KMS-11 (cell line): ENCODE results near the gene ZG16B.

Experiments
- H2AFZ ChIP-seq: fragments of 200-600 bp; sonication (generic); 2 replicates; pipeline ENCODE4 v1.6.1; 2016; ENCODE audit warnings: antibody characterized with exemption, mixed run types, low read depth
- H3K27ac ChIP-seq: fragments of 200-600 bp; sonication (generic); 2 replicates; pipeline ENCODE4 v1.6.1; 2016; ENCODE audit warnings: mild to moderate bottlenecking, mixed run types
- H3K27me3 ChIP-seq: fragments of 200-600 bp; sonication (generic); 2 replicates; pipeline ENCODE4 v1.6.1; 2017; ENCODE audit warnings: mild to moderate bottlenecking, low read depth, mixed run types, moderate library complexity; ENCODE audit not compliant: insufficient read depth
- H3K36me3 ChIP-seq: fragments of 200-600 bp; sonication (generic); 2 replicates; pipeline ENCODE4 v1.6.1; 2017; ENCODE audit warnings: mild to moderate bottlenecking, mixed run types; ENCODE audit not compliant: insufficient read depth
- H3K4me1 ChIP-seq: fragments of 200-600 bp; sonication (generic); 2 replicates; pipeline ENCODE4 v1.6.1; 2016; ENCODE audit warnings: mild to moderate bottlenecking, low read depth, mixed run types; ENCODE audit not compliant: poor library complexity, severe bottlenecking
- H3K4me2 ChIP-seq: fragments of 200-600 bp; sonication (generic); 2 replicates; pipeline ENCODE4 v1.7.0; 2016; ENCODE audit warnings: mild to moderate bottlenecking, mixed run types
- H3K4me3 ChIP-seq: fragments of 200-600 bp; sonication (generic); IDR thresholded peaks from 2 replicates; pipeline ENCODE4 v1.6.1; 2017; ENCODE audit warnings: low read depth, low read length, mixed read lengths; ENCODE audit not compliant: insufficient read depth
- H3K79me2 ChIP-seq: fragments of 200-600 bp; sonication (generic); 2 replicates; pipeline ENCODE4 v1.6.1; 2016; ENCODE audit warnings: low read depth, mixed run types; ENCODE audit not compliant: insufficient read depth
- H3K9ac ChIP-seq: fragments of 200-600 bp; sonication (generic); 2 replicates; pipeline ENCODE4 v1.6.1; 2016; ENCODE audit warnings: mild to moderate bottlenecking, mixed run types
- H4K20me1 ChIP-seq: fragments of 200-600 bp; sonication (generic); 2 replicates; pipeline ENCODE4 v1.6.1; 2016; ENCODE audit warnings: mild to moderate bottlenecking, mixed run types; ENCODE audit not compliant: insufficient read depth
- TF ChIP-seq, protein P1 (sequence below): fragments of 200-600 bp; sonication (generic); conservative IDR thresholded peaks from 2 replicates; pipeline ENCODE4 v1.6.1; 2017; ENCODE audit warnings: low read depth, mild to moderate bottlenecking, antibody characterized with exemption, low read length, moderate library complexity, mixed read lengths

Gene ZG16B

DNA sequence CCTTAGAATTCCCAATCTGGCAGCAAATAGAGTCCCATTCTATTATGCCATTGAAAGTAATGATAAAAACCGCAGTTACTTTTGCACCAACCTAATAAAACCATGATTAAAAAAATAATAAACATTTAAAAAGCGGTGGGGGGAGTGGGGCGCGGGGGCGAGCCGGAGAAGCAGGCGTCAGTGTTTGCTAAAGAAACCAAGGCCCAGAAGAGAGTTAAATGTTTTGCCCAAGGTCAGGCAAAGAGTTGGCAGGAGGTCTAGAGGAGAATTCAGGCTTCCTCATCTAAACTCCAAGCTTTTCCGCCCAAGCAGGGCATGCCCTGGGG is 37.5 kb downstream of the ZG16B start:
- TF ChIP-seq, protein P1, sequence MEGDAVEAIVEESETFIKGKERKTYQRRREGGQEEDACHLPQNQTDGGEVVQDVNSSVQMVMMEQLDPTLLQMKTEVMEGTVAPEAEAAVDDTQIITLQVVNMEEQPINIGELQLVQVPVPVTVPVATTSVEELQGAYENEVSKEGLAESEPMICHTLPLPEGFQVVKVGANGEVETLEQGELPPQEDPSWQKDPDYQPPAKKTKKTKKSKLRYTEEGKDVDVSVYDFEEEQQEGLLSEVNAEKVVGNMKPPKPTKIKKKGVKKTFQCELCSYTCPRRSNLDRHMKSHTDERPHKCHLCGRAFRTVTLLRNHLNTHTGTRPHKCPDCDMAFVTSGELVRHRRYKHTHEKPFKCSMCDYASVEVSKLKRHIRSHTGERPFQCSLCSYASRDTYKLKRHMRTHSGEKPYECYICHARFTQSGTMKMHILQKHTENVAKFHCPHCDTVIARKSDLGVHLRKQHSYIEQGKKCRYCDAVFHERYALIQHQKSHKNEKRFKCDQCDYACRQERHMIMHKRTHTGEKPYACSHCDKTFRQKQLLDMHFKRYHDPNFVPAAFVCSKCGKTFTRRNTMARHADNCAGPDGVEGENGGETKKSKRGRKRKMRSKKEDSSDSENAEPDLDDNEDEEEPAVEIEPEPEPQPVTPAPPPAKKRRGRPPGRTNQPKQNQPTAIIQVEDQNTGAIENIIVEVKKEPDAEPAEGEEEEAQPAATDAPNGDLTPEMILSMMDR, result no peak
- peak overlapping the region; percentile 49 for H3K4me2 ChIP-seq
- no peak overlapping the region for H3K4me3 ChIP-seq
- H3K36me3 ChIP-seq, result no peaks in the 10 kb centered on the region
- H3K27ac ChIP-seq, result peak overlapping the region; percentile 29; the same call in 1 of the 2 replicates
- no peaks in the 10 kb centered on the region for H4K20me1 ChIP-seq
- H2AFZ ChIP-seq, result peak overlapping the region; percentile 69
- H3K4me1 ChIP-seq, result peaks cover 12% of the 10 kb centered on the region
- no peak overlapping the region for H3K9ac ChIP-seq
- H3K79me2 ChIP-seq, result no peaks in the 10 kb centered on the region
- H3K27me3 ChIP-seq, result peaks cover 48% of the 10 kb centered on the region; the same call in 1 of the 2 replicates

- Histone ChIP-seq H2AFZ (peak overlapping the region; percentile 69), H3K9ac (peak overlapping the region; percentile 49; the same call in 1 of the 2 replicates), H3K79me2 (no peaks in the 10 kb centered on the region), H3K4me2 (peak overlapping the region; percentile 49), H4K20me1 (no peaks in the 10 kb centered on the region), H3K27me3 (peaks cover 48% of the 10 kb centered on the region; the same call in 1 of the 2 replicates), H3K27ac (peak overlapping the region; percentile 29; the same call in 1 of the 2 replicates), H3K4me1 (peaks cover 12% of the 10 kb centered on the region), H3K36me3 (no peaks in the 10 kb centered on the region), H3K4me3 (no peak overlapping the region)
- TF ChIP-seq, protein P1, result peak; percentile 92
Observed at GRCh38 chr16:2867987-2868789, 38.1 kb downstream of the ZG16B start.

DNA sequence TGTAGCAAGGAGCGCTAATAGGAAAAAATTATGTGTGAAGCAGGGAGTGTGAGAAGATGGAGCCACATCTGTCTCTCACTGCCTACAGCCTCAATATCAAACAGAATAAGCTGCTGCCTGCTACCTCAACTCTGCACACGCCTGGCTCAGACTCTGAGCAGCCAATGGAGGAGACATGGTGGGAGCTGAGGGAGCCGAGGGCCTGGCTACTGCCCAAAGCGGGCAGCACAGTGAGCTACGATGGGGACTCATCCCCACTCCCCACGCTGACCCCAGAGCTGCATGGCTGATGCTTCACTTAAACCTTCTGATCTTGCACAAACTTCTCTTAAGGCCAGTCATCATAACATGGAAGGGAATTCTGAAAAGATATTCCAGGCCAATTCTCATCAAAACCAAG is 41.8 kb downstream of the ZG16B start:
- Histone ChIP-seq H4K20me1 (no peaks in the 10 kb centered on the region; the same call in 1 of the 2 replicates), H3K36me3 (no peaks in the 10 kb centered on the region)
- TF ChIP-seq, protein P1, result no peak

GRCh38 chr16:2874032-2874911 is 44.2 kb downstream of the ZG16B start:
- Histone ChIP-seq H3K27ac (no peak overlapping the region), H3K79me2 (no peaks in the 10 kb centered on the region), H3K9ac (no peak overlapping the region), H3K36me3 (no peaks in the 10 kb centered on the region), H3K4me2 (peak overlapping the region; percentile 5; the same call in 1 of the 2 replicates), H4K20me1 (no peaks in the 10 kb centered on the region; the same call in 1 of the 2 replicates), H2AFZ (peak overlapping the region; percentile 29), H3K4me1 (peaks cover 14% of the 10 kb centered on the region), H3K4me3 (no peak overlapping the region), H3K27me3 (peaks cover 20% of the 10 kb centered on the region; the same call in 1 of the 2 replicates)
- TF ChIP-seq, protein P1, result no peak

More for the DNA sequence above, 41.8 kb downstream of the ZG16B start:
- Histone ChIP-seq H3K27me3 (peaks cover 13% of the 10 kb centered on the region; the same call in 1 of the 2 replicates), H3K27ac (no peak overlapping the region), H3K4me2 (no peak overlapping the region), H3K9ac (no peak overlapping the region), H3K4me3 (no peak overlapping the region), H3K4me1 (peaks cover 26% of the 10 kb centered on the region), H2AFZ (no peak overlapping the region), H3K79me2 (no peaks in the 10 kb centered on the region)
